Stimulated activated CD4-positive, alpha-beta T cell treated with anti-CD3 and anti-CD28 coated beads, Interleukin-15, amount 100 ng/mL, for 48 hours (primary cell): Measurements from ENCODE around the gene RAD54L.
"Not testable (repeated sequence)": the region's sequence is repeated elsewhere in the genome, so short reads cannot be mapped to it uniquely, and the experiment has no call there.

Source experiments
- DNase-seq, 2 donors: peaks; one replicate each; pipeline ENCODE4 v3.0.0-alpha.2; 2020; ENCODE audit warnings: low read depth in 2 of 2

Gene RAD54L

GRCh38 chr1:46319960-46320914 is 72.7 kb downstream of the RAD54L start:
- not testable (repeated sequence) for DNase-seq

- not testable (repeated sequence) for DNase-seq
Measured at GRCh38 chr1:46322191-46322590, 74.6 kb downstream of the RAD54L start.

GRCh38 chr1:46325285-46326076 is 77.9 kb downstream of the RAD54L start:
- DNase-seq: not testable (repeated sequence)
